HEK293 (cell line): ENCODE data around the gene ZNF768.

Experiments used
- CTCF ChIA-PET: fragments of 350-600 bp; formaldehyde crosslinking; extraction: SDS; loops from one replicate; lab custom pipeline; 2021; ENCODE audit warnings: antibody characterized with exemption; lab: Yijun Ruan, JAX
- POLR2A ChIA-PET: fragments of 300-600 bp; formaldehyde crosslinking; extraction: SDS; loops from one replicate; lab custom pipeline; 2020; ENCODE audit warnings: antibody characterized with exemption, inconsistent platforms; lab: Yijun Ruan, JAX
- H3K27ac ChIP-seq: fragments of 200-500 bp; sonication (Bioruptor generic); 2 replicates; pipeline ENCODE4 v1.5.1; 2014; ENCODE audit warnings: low read depth, low read length, control low read depth, inconsistent platforms; ENCODE audit errors: extremely low read depth
- H3K36me3 ChIP-seq, 2 experiments: fragments of 200-500 bp in 1 of 2; sonication (Bioruptor generic) in 1 of 2; 1 replicate in 1 of 2; 2 replicates in 1 of 2; pipeline ENCODE4 v1.5.1; 2014 to 2017; ENCODE audit warnings: inconsistent platforms in 2 of 2, low read length in 2 of 2; ENCODE audit not compliant: control insufficient read depth in 2 of 2, insufficient read depth in 1 of 2
- H3K4me1 ChIP-seq: fragments of 200-500 bp; sonication (Bioruptor generic); 2 replicates; pipeline ENCODE4 v1.5.1; 2014; ENCODE audit warnings: mild to moderate bottlenecking, low read length, inconsistent platforms; ENCODE audit not compliant: control insufficient read depth, insufficient read depth
- H3K4me3 ChIP-seq: 2 replicates; pipeline ENCODE4 v1.5.1; 2011; ENCODE audit warnings: low read depth, mild to moderate bottlenecking, control low read depth, low read length, moderate library complexity
- H3K9me3 ChIP-seq: fragments of 200-500 bp; sonication (Bioruptor generic); 2 replicates; pipeline ENCODE4 v1.5.1; 2014; ENCODE audit warnings: low read depth, low read length, inconsistent platforms; ENCODE audit not compliant: control insufficient read depth, insufficient read depth
- CTCF ChIP-seq: fragments of 450-650 bp; formaldehyde crosslinking; IDR thresholded peaks from 2 replicates; pipeline ENCODE4 v1.5.1; 2016; ENCODE audit warnings: missing biosample characterization, missing genetic modification characterization
- EGR2 ChIP-seq: fragments of 450-650 bp; formaldehyde crosslinking; IDR thresholded peaks from 2 replicates; pipeline ENCODE4 v1.5.1; 2016; ENCODE audit warnings: low read depth, missing biosample characterization, missing genetic modification characterization
- MZF1 ChIP-seq: fragments of 450-650 bp; formaldehyde crosslinking; IDR thresholded peaks from 2 replicates; pipeline ENCODE4 v1.5.1; 2017; ENCODE audit warnings: missing biosample characterization, missing genetic modification characterization, borderline replicate concordance
- PRDM1 ChIP-seq: fragments of 450-650 bp; formaldehyde crosslinking; IDR thresholded peaks from 2 replicates; pipeline ENCODE4; 2016; ENCODE audit warnings: missing biosample characterization, missing genetic modification characterization
- PRDM10 ChIP-seq: fragments of 450-650 bp; formaldehyde crosslinking; IDR thresholded peaks from 2 replicates; pipeline ENCODE4 v1.5.1; 2016; ENCODE audit warnings: missing biosample characterization, missing genetic modification characterization
- SP7 ChIP-seq: fragments of 450-650 bp; formaldehyde crosslinking; IDR thresholded peaks from 2 replicates; pipeline ENCODE4 v1.5.1; 2016; ENCODE audit warnings: missing biosample characterization, missing genetic modification characterization
- TCF7L2 ChIP-seq: IDR thresholded peaks from 2 replicates; pipeline ENCODE4 v1.6.1; 2011; ENCODE audit warnings: low read depth, mild to moderate bottlenecking, inconsistent platforms, low read length, moderate library complexity, borderline replicate concordance
- ZBTB17 ChIP-seq: fragments of 450-650 bp; formaldehyde crosslinking; IDR thresholded peaks from 2 replicates; pipeline ENCODE4 v1.5.1; 2016; ENCODE audit warnings: missing biosample characterization, missing genetic modification characterization
- ZBTB49 ChIP-seq: fragments of 450-650 bp; formaldehyde crosslinking; IDR thresholded peaks from 2 replicates; pipeline ENCODE4 v1.5.1; 2016; ENCODE audit warnings: missing biosample characterization, missing genetic modification characterization, low read depth
- ZEB2 ChIP-seq: fragments of 450-650 bp; formaldehyde crosslinking; IDR thresholded peaks from 2 replicates; pipeline ENCODE4 v1.5.1; 2016; ENCODE audit warnings: missing biosample characterization, missing genetic modification characterization
- ZFHX2 ChIP-seq: fragments of 450-650 bp; formaldehyde crosslinking; conservative IDR thresholded peaks from 2 replicates; pipeline ENCODE4 v1.5.1; 2016; ENCODE audit warnings: missing biosample characterization, missing genetic modification characterization
- ZFP3 ChIP-seq: fragments of 450-650 bp; formaldehyde crosslinking; IDR thresholded peaks from 2 replicates; pipeline ENCODE4 v1.5.1; 2016; ENCODE audit warnings: low read depth, missing biosample characterization, missing genetic modification characterization
- ZIC2 ChIP-seq: fragments of 450-650 bp; formaldehyde crosslinking; IDR thresholded peaks from 2 replicates; pipeline ENCODE4 v1.5.1; 2016; ENCODE audit warnings: missing biosample characterization, missing genetic modification characterization
- ZNF266 ChIP-seq: fragments of 450-650 bp; formaldehyde crosslinking; IDR thresholded peaks from 2 replicates; pipeline ENCODE4 v1.5.1; 2016; ENCODE audit warnings: missing biosample characterization, missing genetic modification characterization, low read depth
- ZNF366 ChIP-seq: fragments of 450-650 bp; formaldehyde crosslinking; conservative IDR thresholded peaks from 2 replicates; pipeline ENCODE4 v1.5.1; 2016; ENCODE audit warnings: missing biosample characterization, missing genetic modification characterization
- ZNF501 ChIP-seq: fragments of 450-650 bp; formaldehyde crosslinking; IDR thresholded peaks from 2 replicates; pipeline ENCODE4 v1.5.1; 2016; ENCODE audit warnings: missing biosample characterization, missing genetic modification characterization
- ZNF837 ChIP-seq: fragments of 450-650 bp; formaldehyde crosslinking; IDR thresholded peaks from 2 replicates; pipeline ENCODE4 v1.5.1; 2016; ENCODE audit warnings: missing biosample characterization, missing genetic modification characterization

Gene ZNF768

GRCh38 chr16:30526137-30526822 is at the start of gene ZNF768 (continued):
- no peak for TF ChIP-seq ZIC2
- no peak for TF ChIP-seq ZEB2 (tag by site-specific recombination)
- peak; percentile 16; the same call in 1 of the 2 replicates for TF ChIP-seq ZBTB17
- TF ChIP-seq, all 188 proteins: peak for 20

GRCh38 chr16:30574678-30575077 is 48.3 kb upstream of the ZNF768 start:
- Histone ChIP-seq H3K9me3 (no peaks in the 10 kb centered on the region), H3K4me3 (no peak overlapping the region)
- TF ChIP-seq ZNF837 (tag by site-specific recombination) (no peak), SP7 (tag by site-specific recombination) (no peak; the same call in 1 of the 2 replicates), ZBTB49 (tag by site-specific recombination) (no peak), ZBTB17 (peak; percentile 77), EGR2 (peak; percentile 87), ZNF366 (tag by site-specific recombination) (peak; percentile 76), ZNF266 (no peak), MZF1 (tag by site-specific recombination) (no peak), TCF7L2 (no peak), ZNF501 (tag by site-specific recombination) (no peak), PRDM10 (peak; percentile 50; the same call in 1 of the 2 replicates), ZFHX2 (tag by site-specific recombination) (peak; percentile 84), ZFP3 (tag by site-specific recombination) (peak; percentile 85), PRDM1 (tag by site-specific recombination) (0 out of 2 replicates have a peak, but pooled peaks have one; percentile 17), CTCF (tag by site-specific recombination) (no peak)
- TF ChIP-seq, all 188 proteins: peak for 7
- ChIA-PET POLR2A (interaction anchor here (0.6 kb wide), 1 partner anchor 469 kb away, joined by 3 read pairs; no protein-coding TSS in a partner anchor), CTCF (interaction anchor here (0.7 to 1.1 kb wide), 3 partner anchors 40 to 145 kb away, joined by 3 read pairs; partner anchors contain the start of gene DCTPP1)
- Histone ChIP-seq H3K4me1 (peaks cover 5% of the 10 kb centered on the region; the same call in 1 of the 2 replicates), H3K27ac (no peak overlapping the region), H3K36me3 (peaks cover 4 to 11% of the 10 kb centered on the region in 2 experiments; a peak in 2 of 3 replicates)
